ENCODE measurements around the gene RYR3. TPM values are rescaled to one million over a fixed set of nuclear protein-coding genes. Genes with fewer than 3 reads are reported as not detected.

RYR3 gene
- total and polyA plus RNA-seq, 2 of the 13 experiments (the other 11 are each of a cell fraction or from before 2014, with no cell fraction given), result not detected

- no peak for TF ChIP-seq HOMEZ (CRISPR knock-in tag; IDR thresholded peaks at IDR 0.05; ENCODE audit: low read depth)
- TF ChIP-seq, protein P1, sequence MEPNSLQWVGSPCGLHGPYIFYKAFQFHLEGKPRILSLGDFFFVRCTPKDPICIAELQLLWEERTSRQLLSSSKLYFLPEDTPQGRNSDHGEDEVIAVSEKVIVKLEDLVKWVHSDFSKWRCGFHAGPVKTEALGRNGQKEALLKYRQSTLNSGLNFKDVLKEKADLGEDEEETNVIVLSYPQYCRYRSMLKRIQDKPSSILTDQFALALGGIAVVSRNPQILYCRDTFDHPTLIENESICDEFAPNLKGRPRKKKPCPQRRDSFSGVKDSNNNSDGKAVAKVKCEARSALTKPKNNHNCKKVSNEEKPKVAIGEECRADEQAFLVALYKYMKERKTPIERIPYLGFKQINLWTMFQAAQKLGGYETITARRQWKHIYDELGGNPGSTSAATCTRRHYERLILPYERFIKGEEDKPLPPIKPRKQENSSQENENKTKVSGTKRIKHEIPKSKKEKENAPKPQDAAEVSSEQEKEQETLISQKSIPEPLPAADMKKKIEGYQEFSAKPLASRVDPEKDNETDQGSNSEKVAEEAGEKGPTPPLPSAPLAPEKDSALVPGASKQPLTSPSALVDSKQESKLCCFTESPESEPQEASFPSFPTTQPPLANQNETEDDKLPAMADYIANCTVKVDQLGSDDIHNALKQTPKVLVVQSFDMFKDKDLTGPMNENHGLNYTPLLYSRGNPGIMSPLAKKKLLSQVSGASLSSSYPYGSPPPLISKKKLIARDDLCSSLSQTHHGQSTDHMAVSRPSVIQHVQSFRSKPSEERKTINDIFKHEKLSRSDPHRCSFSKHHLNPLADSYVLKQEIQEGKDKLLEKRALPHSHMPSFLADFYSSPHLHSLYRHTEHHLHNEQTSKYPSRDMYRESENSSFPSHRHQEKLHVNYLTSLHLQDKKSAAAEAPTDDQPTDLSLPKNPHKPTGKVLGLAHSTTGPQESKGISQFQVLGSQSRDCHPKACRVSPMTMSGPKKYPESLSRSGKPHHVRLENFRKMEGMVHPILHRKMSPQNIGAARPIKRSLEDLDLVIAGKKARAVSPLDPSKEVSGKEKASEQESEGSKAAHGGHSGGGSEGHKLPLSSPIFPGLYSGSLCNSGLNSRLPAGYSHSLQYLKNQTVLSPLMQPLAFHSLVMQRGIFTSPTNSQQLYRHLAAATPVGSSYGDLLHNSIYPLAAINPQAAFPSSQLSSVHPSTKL (CRISPR knock-in tag; IDR thresholded peaks at IDR 0.05), result no peak
Measured at GRCh38 chr15:33699145-33699544, 388.4 kb downstream of the RYR3 start (continued).

DNA sequence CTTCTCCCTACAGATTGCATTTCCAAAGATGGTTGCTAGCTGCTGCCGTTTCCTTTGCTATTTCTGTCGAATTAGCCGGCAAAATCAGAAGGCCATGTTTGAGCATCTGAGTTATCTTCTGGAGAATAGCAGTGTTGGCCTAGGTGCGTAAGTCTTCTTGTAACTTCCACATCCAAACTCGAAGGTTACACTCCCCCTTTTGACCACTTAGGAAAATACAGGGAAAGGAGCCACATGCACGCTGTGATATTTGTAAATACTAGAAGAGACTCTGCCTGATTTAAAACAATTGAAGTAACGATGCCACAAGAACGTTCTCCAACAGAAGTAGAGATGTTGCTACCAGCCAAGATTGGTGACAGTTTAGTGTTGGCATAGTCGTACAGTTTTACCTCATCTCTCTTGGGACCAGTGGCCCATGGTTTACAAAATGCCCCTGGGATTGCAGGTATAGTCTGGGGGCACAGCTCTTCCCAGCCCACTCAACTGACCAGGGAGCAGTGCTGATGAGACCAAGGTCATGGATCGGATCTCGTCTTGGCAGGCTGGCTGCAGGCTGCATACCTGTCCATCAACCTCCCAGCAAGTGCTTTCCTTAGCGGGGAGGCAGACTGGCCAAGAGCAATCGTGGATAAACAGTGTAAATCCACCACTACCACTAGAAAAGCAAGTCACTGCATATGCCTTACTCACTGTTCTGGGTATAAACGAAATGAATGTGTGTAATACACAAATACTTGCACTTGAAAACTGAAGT lies 389.1 kb downstream of the RYR3 start:
- no peaks in the 10 kb centered on the region for H3K9me3 ChIP-seq (ENCODE audit: low read length)
- ChIA-PET POLR2A (no interaction called here), CTCF (ENCODE audit: low intra/inter-chr PET ratio, low total read pairs) (interaction anchor here (1.7 to 2.7 kb wide), 2 partner anchors 408 to 466 kb away, joined by 10 to 38 read pairs; no protein-coding TSS in a partner anchor)
- H2AFZ ChIP-seq (ENCODE audit: low read length), result no peak overlapping the region
- DNase-seq (ENCODE audit: low spot score), result peak; percentile 9
- no peak overlapping the region for H3K4me3 ChIP-seq (replicated peaks in 1 of 3; ENCODE audit: insufficient read depth in 1 of 3, low read depth in 2 of 3, low read length in 3 of 3)
- H3K9ac ChIP-seq (ENCODE audit: insufficient read depth, low read depth, low read length), result no peak overlapping the region
- H3K4me2 ChIP-seq (ENCODE audit: low read depth, low read length), result no peak overlapping the region
- no peaks in the 10 kb centered on the region for H3K79me2 ChIP-seq (ENCODE audit: insufficient read depth, low read length)
- no peaks in the 10 kb centered on the region for H4K20me1 ChIP-seq (ENCODE audit: insufficient read depth, low read length)
- WGBS (ENCODE audit: low lambda C conversion rate), result 5% methylated on average over 10 of the region's 14 CpGs
- in situ Hi-C loops (cut with HindIII; ENCODE audit: extremely low pct_ligation_motif_present, low pct_unique_long_range_greater_than_20kb), result loop anchor here (5.0 to 10.0 kb wide), 2 partner anchors 408 to 465 kb away; no protein-coding TSS in a partner anchor
- no TSS peak for BruUV-seq (replicated peaks)
- intact Hi-C loops (cut with micrococcal nuclease; ENCODE audit: unreplicated experiment), result loop anchor here (1.0 to 5.0 kb wide), 3 partner anchors 408 to 613 kb away; no protein-coding TSS in a partner anchor
- FAIRE-seq, result no peak
- peaks cover 0 to 10% of the 10 kb centered on the region in 2 experiments; a peak in 2 of 5 replicates for H3K27me3 ChIP-seq (ENCODE audit: control insufficient read depth in 1 of 2, insufficient read depth in 2 of 2, low read length in 2 of 2)
- H3K4me1 ChIP-seq (ENCODE audit: insufficient read depth, low read length), result no peaks in the 10 kb centered on the region
- H3K27ac ChIP-seq (ENCODE audit: extremely low read length, insufficient read depth, low read length), result no peak overlapping the region
- no peaks in the 10 kb centered on the region for H3K36me3 ChIP-seq (replicated peaks in 1 of 2; ENCODE audit: control insufficient read depth in 1 of 2, insufficient read depth in 2 of 2, low read length in 2 of 2)
- peak; percentile 31; the same call in 1 of the 3 replicates for ATAC-seq
- TF ChIP-seq KAT2B (IDR thresholded peaks at IDR 0.05; ENCODE audit: borderline replicate concordance, low read depth, low read length), result no peak
- TF ChIP-seq, protein P2, sequence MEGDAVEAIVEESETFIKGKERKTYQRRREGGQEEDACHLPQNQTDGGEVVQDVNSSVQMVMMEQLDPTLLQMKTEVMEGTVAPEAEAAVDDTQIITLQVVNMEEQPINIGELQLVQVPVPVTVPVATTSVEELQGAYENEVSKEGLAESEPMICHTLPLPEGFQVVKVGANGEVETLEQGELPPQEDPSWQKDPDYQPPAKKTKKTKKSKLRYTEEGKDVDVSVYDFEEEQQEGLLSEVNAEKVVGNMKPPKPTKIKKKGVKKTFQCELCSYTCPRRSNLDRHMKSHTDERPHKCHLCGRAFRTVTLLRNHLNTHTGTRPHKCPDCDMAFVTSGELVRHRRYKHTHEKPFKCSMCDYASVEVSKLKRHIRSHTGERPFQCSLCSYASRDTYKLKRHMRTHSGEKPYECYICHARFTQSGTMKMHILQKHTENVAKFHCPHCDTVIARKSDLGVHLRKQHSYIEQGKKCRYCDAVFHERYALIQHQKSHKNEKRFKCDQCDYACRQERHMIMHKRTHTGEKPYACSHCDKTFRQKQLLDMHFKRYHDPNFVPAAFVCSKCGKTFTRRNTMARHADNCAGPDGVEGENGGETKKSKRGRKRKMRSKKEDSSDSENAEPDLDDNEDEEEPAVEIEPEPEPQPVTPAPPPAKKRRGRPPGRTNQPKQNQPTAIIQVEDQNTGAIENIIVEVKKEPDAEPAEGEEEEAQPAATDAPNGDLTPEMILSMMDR (CRISPR knock-in tag; IDR thresholded peaks at IDR 0.05), result 0 out of 2 replicates have a peak, but pooled peaks have one; percentile 10
- TF ChIP-seq, protein P3, sequence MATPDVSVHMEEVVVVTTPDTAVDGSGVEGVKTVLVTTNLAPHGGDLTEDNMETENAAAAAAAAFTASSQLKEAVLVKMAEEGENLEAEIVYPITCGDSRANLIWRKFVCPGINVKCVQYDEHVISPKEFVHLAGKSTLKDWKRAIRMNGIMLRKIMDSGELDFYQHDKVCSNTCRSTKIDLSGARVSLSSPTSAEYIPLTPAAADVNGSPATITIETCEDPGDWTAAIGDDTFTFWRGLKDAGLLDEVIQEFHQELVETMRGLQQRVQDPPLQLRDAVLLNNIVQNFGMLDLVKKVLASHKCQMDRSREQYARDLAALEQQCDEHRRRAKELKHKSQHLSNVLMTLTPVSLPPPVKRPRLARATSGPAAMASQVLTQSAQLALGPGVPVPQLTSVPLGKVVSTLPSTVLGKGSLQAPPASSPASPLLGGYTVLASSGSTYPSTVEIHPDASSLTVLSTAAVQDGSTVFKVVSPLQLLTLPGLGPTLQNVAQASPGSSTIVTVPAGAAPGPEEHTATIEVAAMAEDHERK (CRISPR knock-in tag; IDR thresholded peaks at IDR 0.05; ENCODE audit: low read depth), result no peak
- TF ChIP-seq, protein P4, sequence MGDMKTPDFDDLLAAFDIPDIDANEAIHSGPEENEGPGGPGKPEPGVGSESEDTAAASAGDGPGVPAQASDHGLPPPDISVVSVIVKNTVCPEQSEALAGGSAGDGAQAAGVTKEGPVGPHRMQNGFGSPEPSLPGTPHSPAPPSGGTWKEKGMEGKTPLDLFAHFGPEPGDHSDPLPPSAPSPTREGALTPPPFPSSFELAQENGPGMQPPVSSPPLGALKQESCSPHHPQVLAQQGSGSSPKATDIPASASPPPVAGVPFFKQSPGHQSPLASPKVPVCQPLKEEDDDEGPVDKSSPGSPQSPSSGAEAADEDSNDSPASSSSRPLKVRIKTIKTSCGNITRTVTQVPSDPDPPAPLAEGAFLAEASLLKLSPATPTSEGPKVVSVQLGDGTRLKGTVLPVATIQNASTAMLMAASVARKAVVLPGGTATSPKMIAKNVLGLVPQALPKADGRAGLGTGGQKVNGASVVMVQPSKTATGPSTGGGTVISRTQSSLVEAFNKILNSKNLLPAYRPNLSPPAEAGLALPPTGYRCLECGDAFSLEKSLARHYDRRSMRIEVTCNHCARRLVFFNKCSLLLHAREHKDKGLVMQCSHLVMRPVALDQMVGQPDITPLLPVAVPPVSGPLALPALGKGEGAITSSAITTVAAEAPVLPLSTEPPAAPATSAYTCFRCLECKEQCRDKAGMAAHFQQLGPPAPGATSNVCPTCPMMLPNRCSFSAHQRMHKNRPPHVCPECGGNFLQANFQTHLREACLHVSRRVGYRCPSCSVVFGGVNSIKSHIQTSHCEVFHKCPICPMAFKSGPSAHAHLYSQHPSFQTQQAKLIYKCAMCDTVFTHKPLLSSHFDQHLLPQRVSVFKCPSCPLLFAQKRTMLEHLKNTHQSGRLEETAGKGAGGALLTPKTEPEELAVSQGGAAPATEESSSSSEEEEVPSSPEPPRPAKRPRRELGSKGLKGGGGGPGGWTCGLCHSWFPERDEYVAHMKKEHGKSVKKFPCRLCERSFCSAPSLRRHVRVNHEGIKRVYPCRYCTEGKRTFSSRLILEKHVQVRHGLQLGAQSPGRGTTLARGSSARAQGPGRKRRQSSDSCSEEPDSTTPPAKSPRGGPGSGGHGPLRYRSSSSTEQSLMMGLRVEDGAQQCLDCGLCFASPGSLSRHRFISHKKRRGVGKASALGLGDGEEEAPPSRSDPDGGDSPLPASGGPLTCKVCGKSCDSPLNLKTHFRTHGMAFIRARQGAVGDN (CRISPR knock-in tag; IDR thresholded peaks at IDR 0.05), result no peak

Measured in HepG2 (cell line).